GM04503 (cell line): ENCODE measurements around the gene ADO.

Source experiments
- DNase-seq: peaks from one replicate; pipeline ENCODE4 v3.0.0-alpha.2; 2012; ENCODE audit warnings: low read depth

Gene ADO

GRCh38 chr10:62818426-62819011 lies 14.0 kb downstream of the ADO start:
- DNase-seq: no peak

- DNase-seq: no peak
Measured at GRCh38 chr10:62819141-62819920, 14.8 kb downstream of the ADO start.

- no peak for DNase-seq
Measured at GRCh38 chr10:62820586-62820985, 16.1 kb downstream of the ADO start.

- no peak for DNase-seq
Measured at GRCh38 chr10:62826273-62826672, 21.8 kb downstream of the ADO start.

GRCh38 chr10:62829622-62830021 lies 25.1 kb downstream of the ADO start:
- no peak for DNase-seq

- DNase-seq: no peak
Measured at GRCh38 chr10:62830679-62831078, 26.2 kb downstream of the ADO start.

- peak; percentile 37 for DNase-seq
Measured at GRCh38 chr10:62831346-62831745, 26.8 kb downstream of the ADO start.

GRCh38 chr10:62839590-62839989 lies 35.1 kb downstream of the ADO start:
- no peak for DNase-seq

GRCh38 chr10:62842983-62843382 lies 38.5 kb downstream of the ADO start:
- DNase-seq: no peak

- DNase-seq: no peak
Measured at GRCh38 chr10:62843600-62843999, 39.1 kb downstream of the ADO start.

GRCh38 chr10:62844280-62845011 lies 39.9 kb downstream of the ADO start:
- no peak for DNase-seq

GRCh38 chr10:62847433-62847832 lies 42.9 kb downstream of the ADO start:
- DNase-seq: no peak

- DNase-seq: no peak
Measured at GRCh38 chr10:62850646-62851045, 46.1 kb downstream of the ADO start.

GRCh38 chr10:62851442-62851841 lies 46.9 kb downstream of the ADO start:
- no peak for DNase-seq

- DNase-seq: no peak
Measured at GRCh38 chr10:62852961-62853702, 48.6 kb downstream of the ADO start.

GRCh38 chr10:62853710-62854109 lies 49.2 kb downstream of the ADO start:
- DNase-seq: no peak

- no peak for DNase-seq
Measured at GRCh38 chr10:62856021-62856420, 51.5 kb downstream of the ADO start.
